PC-3 (cell line): ENCODE data around the gene PLAGL2. TPM values are rescaled to one million over a fixed set of nuclear protein-coding genes. Genes with fewer than 3 reads are reported as not detected.
"Not testable (repeated sequence)": the region's sequence is repeated elsewhere in the genome, so short reads cannot be mapped to it uniquely, and the experiment has no call there.

Experiments used
- ATAC-seq: fragments of 200-7000 bp; cut with Tn5 transposase; 2 replicates; pipeline ENCODE4 v1.9.1; 2020; ENCODE audit warnings: mild to moderate bottlenecking, moderate library complexity
- BruUV-seq: library from RNA; stranded (reverse); fragments of 400-500 nt; replicated peaks from 2 replicates; lab custom pipeline; 2021; lab: Mats Ljungman, UMichigan
- CTCF ChIA-PET: fragments of 300-600 bp; sonication (Branson Sonifier 250); formaldehyde crosslinking; loops from one replicate; lab custom pipeline; 2022; ENCODE audit warnings: antibody characterized with exemption; lab: Charles Lee
- POLR2A ChIA-PET: fragments of 300-600 bp; sonication (Branson Sonifier 250); formaldehyde crosslinking; loops from one replicate; lab custom pipeline; 2022; ENCODE audit warnings: antibody characterized with exemption; ENCODE audit not compliant: unreplicated experiment; lab: Charles Lee
- DNase-seq: peaks from one replicate; pipeline ENCODE4 v3.0.0-alpha.2; 2015
- H2AFZ ChIP-seq: fragments of 300-600 bp; sonication (generic); 2 replicates; pipeline ENCODE4 v1.6.0; 2016; ENCODE audit warnings: antibody characterized with exemption, low read length
- H3F3A ChIP-seq: fragments of 300-600 bp; sonication (generic); one replicate; pipeline ENCODE4 v1.6.0; 2017; ENCODE audit warnings: antibody characterized with exemption, low read length, control low read depth, mild to moderate bottlenecking; ENCODE audit not compliant: unreplicated experiment
- H3K27ac ChIP-seq: fragments of 300-600 bp; sonication (generic); 2 replicates; pipeline ENCODE4 v1.5.1; 2016; ENCODE audit warnings: mild to moderate bottlenecking, low read length
- H3K27me3 ChIP-seq: fragments of 300-600 bp; sonication (generic); 2 replicates; pipeline ENCODE4 v1.6.1; 2016; ENCODE audit warnings: low read length, mixed read lengths
- H3K36me3 ChIP-seq: fragments of 300-600 bp; sonication (generic); 2 replicates; pipeline ENCODE4 v1.6.1; 2016; ENCODE audit warnings: low read depth, mixed run types, low read length, mixed read lengths
- H3K4me1 ChIP-seq: fragments of 300-600 bp; sonication (generic); 2 replicates; pipeline ENCODE4 v1.5.1; 2016; ENCODE audit warnings: low read length; ENCODE audit not compliant: insufficient read depth
- H3K4me2 ChIP-seq: fragments of 300-600 bp; sonication (generic); 2 replicates; pipeline ENCODE4 v1.6.0; 2016; ENCODE audit warnings: low read length
- H3K4me3 ChIP-seq: fragments of 300-600 bp; sonication (generic); 2 replicates; pipeline ENCODE4 v1.5.1; 2016; ENCODE audit warnings: mild to moderate bottlenecking, low read length, mixed read lengths
- H3K79me2 ChIP-seq: fragments of 300-600 bp; sonication (generic); 2 replicates; pipeline ENCODE4 v1.6.1; 2017; ENCODE audit warnings: low read length, mixed read lengths
- H3K9ac ChIP-seq: fragments of 300-600 bp; sonication (generic); 2 replicates; pipeline ENCODE4 v1.6.0; 2016; ENCODE audit warnings: mild to moderate bottlenecking, low read length
- H3K9me2 ChIP-seq: fragments of 300-600 bp; sonication (generic); replicated peaks from 2 replicates; pipeline ENCODE4 v1.6.1; 2016; ENCODE audit warnings: mixed run types, low read length, mixed read lengths
- H3K9me3 ChIP-seq: fragments of 300-600 bp; sonication (generic); 2 replicates; pipeline ENCODE4 v1.6.1; 2016; ENCODE audit warnings: low read length, mixed read lengths
- H4K20me1 ChIP-seq: fragments of 300-600 bp; sonication (generic); 2 replicates; pipeline ENCODE4 v1.6.1; 2016; ENCODE audit warnings: low read length, mixed read lengths
- EZH2 ChIP-seq: fragments of 300-600 bp; sonication (generic); IDR thresholded peaks from one replicate; pipeline ENCODE4 v1.6.1; 2017; ENCODE audit warnings: antibody characterized with exemption, mild to moderate bottlenecking, low read length; ENCODE audit not compliant: unreplicated experiment
- EZH2phosphoT487 ChIP-seq: fragments of 300-600 bp; sonication (generic); IDR thresholded peaks from 2 replicates; pipeline ENCODE4 v1.6.1; 2018; ENCODE audit warnings: mild to moderate bottlenecking, antibody characterized with exemption, low read length, borderline replicate concordance
- intact Hi-C: fragments of 100-400 bp; cut with micrococcal nuclease; formaldehyde crosslinking; loops from 2 replicates; pipeline ENCODE4 v1.9.0; 2023
- total RNA-seq: library from RNA; depleted of rRNA; stranded (reverse); fragments of >200 nt; gene quantifications from 2 replicates; pipeline ENCODE4 v1.2.3, GENCODE V29; 2014
- TF ChIP-seq, protein P1 (sequence below): fragments of 300-600 bp; sonication (generic); conservative IDR thresholded peaks from 2 replicates; pipeline ENCODE4 v1.5.1; 2017; ENCODE audit warnings: antibody characterized with exemption, low read depth, mild to moderate bottlenecking, low read length

PLAGL2 gene
- total RNA-seq, 1 experiment from 2014 or later: 4.4 TPM

DNA sequence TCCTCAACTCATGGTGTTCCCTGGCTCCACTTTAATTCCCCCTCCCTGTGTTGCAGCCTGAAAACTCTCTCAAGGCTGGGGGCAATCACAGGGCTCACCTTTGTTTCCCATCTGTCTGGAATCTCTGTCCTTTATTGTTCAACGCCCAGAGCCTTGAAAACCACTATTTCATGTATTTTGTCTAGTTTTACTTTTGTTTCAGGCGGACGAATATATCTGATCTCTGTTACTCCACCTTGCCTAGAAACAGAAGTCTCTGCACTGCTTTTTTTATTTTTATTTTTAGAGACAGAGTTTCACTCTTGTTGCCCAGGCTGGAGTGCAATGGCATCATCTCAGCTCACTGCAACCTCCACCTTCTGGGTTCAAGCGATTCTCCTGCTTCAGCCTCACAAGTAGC is 27.6 kb downstream of the PLAGL2 start:
- H3K36me3 ChIP-seq: no peaks in the 10 kb centered on the region
- no peaks in the 10 kb centered on the region for H3K79me2 ChIP-seq
- H2AFZ ChIP-seq: no peak overlapping the region
- no peaks in the 10 kb centered on the region for H3K9me3 ChIP-seq
- no peak for ATAC-seq
- H4K20me1 ChIP-seq: no peaks in the 10 kb centered on the region
- H3K9me2 ChIP-seq: no peaks in the 10 kb centered on the region
- BruUV-seq: no TSS peak
- CTCF ChIA-PET: no interaction called here
- H3K4me3 ChIP-seq: no peak overlapping the region
- H3K27ac ChIP-seq: no peak overlapping the region
- H3K9ac ChIP-seq: no peak overlapping the region
- H3F3A ChIP-seq: no peaks in the 10 kb centered on the region
- no peaks in the 10 kb centered on the region for H3K27me3 ChIP-seq
- H3K4me1 ChIP-seq: no peaks in the 10 kb centered on the region
- POLR2A ChIA-PET: interaction anchor here (0.7 kb wide), 1 partner anchor 451 kb away, joined by 4 read pairs; no protein-coding TSS in a partner anchor
- TF ChIP-seq EZH2: no peak
- no peak for TF ChIP-seq EZH2phosphoT487
- TF ChIP-seq, protein P1, sequence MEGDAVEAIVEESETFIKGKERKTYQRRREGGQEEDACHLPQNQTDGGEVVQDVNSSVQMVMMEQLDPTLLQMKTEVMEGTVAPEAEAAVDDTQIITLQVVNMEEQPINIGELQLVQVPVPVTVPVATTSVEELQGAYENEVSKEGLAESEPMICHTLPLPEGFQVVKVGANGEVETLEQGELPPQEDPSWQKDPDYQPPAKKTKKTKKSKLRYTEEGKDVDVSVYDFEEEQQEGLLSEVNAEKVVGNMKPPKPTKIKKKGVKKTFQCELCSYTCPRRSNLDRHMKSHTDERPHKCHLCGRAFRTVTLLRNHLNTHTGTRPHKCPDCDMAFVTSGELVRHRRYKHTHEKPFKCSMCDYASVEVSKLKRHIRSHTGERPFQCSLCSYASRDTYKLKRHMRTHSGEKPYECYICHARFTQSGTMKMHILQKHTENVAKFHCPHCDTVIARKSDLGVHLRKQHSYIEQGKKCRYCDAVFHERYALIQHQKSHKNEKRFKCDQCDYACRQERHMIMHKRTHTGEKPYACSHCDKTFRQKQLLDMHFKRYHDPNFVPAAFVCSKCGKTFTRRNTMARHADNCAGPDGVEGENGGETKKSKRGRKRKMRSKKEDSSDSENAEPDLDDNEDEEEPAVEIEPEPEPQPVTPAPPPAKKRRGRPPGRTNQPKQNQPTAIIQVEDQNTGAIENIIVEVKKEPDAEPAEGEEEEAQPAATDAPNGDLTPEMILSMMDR: no peak
- no peak for DNase-seq
- intact Hi-C loops: no loop called here
- H3K4me2 ChIP-seq: no peak overlapping the region

DNA sequence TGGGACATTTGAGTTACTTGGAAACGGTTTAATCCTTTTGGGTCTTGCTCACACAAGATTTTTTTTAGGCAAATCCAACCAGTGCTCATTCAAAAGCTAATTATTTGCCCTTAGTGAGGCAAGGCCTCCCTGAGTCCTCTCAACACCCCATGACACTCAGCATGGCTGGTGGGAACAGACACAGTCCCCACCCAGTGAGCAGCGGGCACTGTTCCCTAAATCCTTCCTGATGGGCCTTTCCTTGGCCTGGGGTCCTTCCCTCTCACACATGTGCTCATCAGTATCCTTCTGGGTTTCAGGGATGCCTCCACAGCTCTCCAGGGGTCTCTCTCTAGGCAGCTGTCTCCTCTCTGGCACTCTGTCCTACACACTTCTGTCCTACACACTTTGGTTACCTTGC is 28.0 kb downstream of the PLAGL2 start:
- no peak for DNase-seq
- TF ChIP-seq EZH2phosphoT487 (no peak), EZH2 (no peak)
- TF ChIP-seq, protein P1: no peak
- intact Hi-C loops: no loop called here
- Histone ChIP-seq H3K9ac (no peak overlapping the region), H3F3A (no peaks in the 10 kb centered on the region), H3K4me2 (no peak overlapping the region), H3K36me3 (no peaks in the 10 kb centered on the region), H3K4me3 (no peak overlapping the region), H3K9me2 (no peaks in the 10 kb centered on the region), H3K79me2 (no peaks in the 10 kb centered on the region), H3K27me3 (no peaks in the 10 kb centered on the region), H2AFZ (no peak overlapping the region), H4K20me1 (no peaks in the 10 kb centered on the region), H3K9me3 (no peaks in the 10 kb centered on the region), H3K27ac (no peak overlapping the region), H3K4me1 (no peaks in the 10 kb centered on the region)
- no TSS peak for BruUV-seq
- ChIA-PET POLR2A (no interaction called here), CTCF (no interaction called here)
- no peak for ATAC-seq

DNA sequence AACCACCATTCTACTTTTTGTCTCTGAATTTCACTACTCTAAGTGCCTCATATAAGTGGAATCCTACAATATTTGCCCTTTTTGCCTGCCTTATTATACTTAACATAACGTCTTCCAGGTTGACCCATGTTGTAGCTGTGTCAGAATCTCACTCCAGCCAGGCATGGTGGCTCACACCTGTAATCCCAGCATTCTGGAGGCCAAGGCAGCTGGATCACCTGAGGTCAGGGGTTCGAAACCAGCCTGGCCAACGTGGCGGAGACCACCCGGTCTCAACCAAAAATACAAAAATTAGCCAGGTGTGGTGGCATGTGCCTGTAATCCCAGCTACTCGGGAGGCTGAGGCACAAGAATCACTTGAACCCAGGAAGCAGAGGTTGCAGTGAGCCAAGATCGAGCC is 29.8 kb downstream of the PLAGL2 start:
- H3K9me2 ChIP-seq, H3K27ac ChIP-seq, H3K79me2 ChIP-seq, H4K20me1 ChIP-seq, CTCF ChIA-PET, DNase-seq, H3K9me3 ChIP-seq, H3K9ac ChIP-seq, H3K4me1 ChIP-seq, H3F3A ChIP-seq, intact Hi-C loops, H3K4me2 ChIP-seq, H3K36me3 ChIP-seq, H2AFZ ChIP-seq, ATAC-seq, H3K27me3 ChIP-seq, H3K4me3 ChIP-seq, BruUV-seq, POLR2A ChIA-PET: not testable (repeated sequence)
